ENCODE results near the gene ZFYVE27.

ZFYVE27 gene

DNA sequence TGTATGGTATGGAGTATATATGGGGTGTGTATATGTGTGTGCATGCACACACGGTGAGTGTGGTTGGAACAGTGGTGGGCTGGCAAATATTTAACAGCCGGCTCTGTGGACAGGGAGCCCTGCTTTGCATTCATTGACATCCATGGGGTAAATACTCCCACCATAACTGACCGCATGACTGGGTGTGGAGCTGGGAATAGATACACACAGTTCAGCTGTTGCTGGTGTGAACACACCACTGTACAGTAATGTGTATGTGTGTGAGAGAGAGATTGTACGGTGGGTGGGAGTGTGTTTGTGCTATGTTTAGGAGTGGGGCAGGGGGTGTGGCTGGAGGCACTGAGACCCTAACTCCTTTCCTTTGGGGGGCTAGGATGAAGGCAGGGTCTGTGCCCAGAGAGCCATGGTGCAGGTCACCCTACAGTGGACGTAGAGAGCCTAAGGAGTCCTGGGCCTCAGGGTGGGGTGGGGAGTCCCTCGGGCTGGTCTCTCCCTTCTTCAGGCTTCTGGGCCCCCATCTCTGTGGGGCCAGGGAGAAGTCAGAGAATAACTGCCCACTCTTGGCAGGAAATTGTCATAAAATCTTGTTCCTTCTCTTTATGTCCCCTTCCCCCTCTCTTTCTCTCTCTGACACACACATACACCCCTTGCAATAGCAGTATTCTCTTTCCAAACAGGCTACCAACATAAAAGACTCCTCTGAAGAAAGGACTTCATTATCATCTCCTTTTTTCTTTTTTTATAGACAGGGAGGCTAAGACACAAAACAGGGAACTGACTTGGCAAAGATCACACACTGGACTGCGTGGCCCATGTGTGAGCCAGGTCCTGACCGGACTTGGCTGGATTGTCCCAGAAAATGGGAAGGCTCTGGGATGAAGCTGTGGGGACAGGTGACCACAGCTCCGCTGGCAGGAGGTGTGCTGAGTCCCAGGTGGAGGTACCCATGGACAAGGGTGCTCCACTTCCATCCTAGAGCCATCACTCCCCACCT lies 31.7 kb downstream of the ZFYVE27 start:
- no peak for DNase-seq (ENCODE audit: low read depth in 2 of 2)

DNA sequence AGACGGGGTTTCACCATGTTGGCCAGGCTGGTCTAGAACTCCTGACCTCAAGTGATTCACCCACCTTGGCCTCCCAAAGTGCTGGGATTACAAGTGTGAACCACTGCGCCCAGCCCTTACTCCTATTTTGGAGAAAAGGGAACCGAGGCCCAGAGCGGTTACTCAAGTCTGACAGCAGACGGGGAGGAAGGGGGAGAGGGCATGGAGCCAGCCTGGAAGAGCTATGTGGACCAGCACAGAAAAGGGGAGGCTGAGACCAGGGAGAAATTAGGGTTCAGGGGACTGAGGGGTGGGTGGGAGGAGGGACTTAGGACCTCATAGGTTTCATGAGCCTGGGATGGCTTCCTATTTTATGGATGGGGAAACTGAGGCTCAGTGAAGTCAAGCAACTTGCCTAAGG lies 33.3 kb downstream of the ZFYVE27 start:
- DNase-seq (ENCODE audit: low read depth in 2 of 2) = no peak

DNA sequence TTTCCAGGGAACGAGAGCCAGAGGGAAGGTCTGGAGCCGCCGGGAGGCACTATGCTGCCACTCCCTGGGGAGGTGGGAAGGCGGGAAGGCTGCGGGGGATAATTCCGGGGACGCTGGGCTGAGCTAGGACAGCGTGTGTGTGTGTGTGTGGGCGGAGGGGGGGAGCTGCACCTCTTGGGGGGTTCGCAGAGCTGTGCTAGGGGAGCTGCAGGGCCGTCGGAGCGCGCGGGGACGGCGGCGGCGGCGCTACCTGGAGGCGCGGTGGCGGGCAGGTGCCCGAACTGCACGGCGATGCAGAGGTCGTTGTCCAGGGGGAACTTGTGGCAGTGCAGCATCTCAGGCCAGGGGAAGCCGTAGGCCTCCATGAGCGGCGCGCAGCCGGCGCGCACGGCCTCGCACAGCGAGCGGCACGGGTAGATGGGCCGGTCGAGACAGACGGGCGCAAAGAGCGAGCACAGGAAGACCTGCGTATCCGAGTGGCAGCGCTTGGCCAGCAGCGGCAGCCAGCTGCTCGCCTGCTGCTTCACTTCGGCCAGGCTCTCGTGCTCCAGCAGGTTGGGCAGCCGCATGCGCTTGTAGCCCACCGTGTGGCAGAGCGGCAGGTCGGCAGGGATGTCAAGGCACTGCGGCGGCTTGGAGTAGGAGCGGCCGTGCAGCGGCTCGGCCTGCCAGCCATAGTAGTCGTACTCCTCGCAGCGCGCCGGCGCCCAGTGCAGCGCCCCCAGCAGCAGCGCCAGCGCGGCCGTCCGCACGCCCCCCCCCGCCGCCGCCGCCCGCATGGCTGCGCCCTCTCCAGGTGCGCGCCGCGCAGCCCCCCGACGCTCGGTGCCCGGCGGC lies 34.3 kb downstream of the ZFYVE27 start:
- no peak for DNase-seq (ENCODE audit: low read depth in 2 of 2)

DNA sequence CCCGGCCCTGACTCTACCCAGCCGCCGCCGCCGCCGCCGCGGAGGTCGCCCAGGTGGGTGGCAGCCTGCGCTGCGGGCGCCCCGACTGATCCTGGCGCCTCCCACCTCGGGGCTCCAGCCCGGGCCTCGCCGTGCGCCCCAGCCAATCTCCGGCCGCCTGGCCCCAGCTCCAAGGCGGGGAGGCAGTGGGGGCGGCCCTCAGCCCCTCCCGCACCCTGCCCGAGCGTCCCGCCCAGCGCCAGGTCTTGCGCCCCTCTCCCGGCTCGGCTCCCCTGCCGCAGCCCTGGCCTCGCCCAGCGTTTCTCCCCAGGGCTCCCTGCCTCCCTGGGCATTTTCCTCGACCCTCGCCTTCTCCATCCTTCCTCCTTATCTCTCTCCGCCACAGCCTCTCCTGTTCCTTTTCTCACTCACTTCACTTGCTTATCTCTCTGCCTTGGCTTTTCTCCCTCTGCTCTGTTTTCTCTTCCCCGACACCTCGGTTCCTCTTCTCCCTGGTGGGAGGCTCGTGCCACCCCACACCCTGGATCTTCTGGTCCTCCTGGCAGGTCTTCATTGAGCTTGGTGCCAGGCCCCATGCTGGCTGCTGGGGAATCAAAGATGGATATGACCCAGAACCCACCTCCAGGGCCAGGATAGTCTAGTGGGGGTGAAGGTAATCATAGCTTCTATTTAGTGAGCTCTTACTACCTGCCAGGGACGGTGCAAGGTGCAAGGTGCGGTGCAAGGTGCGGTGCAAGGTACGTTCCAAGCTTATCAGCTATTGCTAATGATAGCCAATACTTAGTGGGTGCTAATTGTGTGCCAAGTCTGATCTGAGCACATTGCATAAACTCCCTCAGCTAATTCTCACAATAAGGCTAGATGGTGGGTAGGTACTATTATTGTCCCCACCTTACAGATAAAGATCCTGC lies 35.2 kb downstream of the ZFYVE27 start, which contains the start of gene SFRP5:
Gene SFRP5 (minus strand): TSS at position 87 of the 911 bp plus-strand sequence. CDS start 166 bp downstream, outside the sequence.
- no peak for DNase-seq (ENCODE audit: low read depth in 2 of 2)

DNA sequence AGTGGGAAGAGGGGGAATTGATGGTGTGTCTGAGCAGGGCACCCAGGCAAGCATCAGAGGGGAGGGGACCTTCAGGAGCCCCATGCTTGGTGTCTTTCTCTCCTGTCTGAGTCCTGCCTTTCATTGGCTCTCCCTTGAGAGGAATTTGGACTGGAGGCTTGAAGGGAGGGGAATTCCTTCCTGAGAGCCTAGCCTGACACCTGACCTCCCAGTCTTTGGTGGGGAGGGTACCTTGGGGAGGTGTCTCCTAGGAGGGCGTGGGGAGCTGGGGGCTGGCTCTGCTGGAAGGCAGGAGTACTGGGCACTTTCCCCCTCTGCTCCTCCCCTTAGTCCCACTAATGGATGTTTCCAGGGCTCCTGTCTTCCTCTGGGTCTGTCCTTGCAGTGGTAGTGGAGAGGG lies 36.2 kb downstream of the ZFYVE27 start:
- no peak for DNase-seq (ENCODE audit: low read depth in 2 of 2)

DNA sequence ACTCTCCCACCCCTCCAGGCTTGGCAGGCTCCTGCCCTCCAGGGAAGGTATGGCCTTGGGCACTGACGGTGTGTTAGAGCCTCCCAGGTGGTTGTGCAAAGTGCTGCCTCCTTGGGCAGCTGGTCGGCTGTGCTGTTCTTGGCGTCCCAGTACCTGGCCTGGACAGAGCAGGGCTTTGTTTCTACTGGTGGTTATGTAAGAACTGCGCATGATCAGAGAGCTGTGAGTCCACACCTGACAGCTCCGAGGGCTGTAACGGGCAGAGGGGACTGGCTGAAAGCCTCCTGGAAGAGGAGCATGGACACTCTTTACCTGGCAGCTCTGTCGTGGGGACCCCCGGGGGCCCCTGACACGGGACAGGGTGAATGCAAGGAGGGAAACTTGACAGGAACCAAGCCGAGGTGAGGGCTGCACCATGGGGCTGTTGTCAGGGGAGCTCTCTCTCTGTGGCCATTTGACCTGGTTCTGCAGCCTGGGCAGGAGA lies 37.9 kb downstream of the ZFYVE27 start:
- DNase-seq (ENCODE audit: low read depth in 2 of 2) = no peak

DNA sequence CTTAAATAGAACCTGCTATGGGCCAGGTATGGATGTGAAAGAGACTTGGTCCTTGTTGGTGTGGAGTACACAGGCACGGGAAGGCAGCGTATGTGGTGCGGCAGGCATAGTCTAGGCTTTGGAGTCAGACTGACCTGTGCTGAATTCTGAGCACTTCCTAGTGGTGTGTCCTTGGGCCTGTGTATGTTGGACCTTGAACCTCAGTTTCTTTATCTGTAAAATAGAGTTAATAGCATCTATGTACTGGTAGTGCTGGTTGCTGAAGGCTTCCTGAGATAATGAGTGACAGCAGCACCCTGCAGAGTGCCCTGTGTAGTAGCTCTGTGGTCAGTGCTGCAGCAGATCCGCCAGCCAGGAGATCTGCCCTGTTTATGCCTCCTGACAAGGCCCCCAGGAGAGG lies 40.2 kb downstream of the ZFYVE27 start:
- no peak for DNase-seq (ENCODE audit: low read depth in 2 of 2)

DNA sequence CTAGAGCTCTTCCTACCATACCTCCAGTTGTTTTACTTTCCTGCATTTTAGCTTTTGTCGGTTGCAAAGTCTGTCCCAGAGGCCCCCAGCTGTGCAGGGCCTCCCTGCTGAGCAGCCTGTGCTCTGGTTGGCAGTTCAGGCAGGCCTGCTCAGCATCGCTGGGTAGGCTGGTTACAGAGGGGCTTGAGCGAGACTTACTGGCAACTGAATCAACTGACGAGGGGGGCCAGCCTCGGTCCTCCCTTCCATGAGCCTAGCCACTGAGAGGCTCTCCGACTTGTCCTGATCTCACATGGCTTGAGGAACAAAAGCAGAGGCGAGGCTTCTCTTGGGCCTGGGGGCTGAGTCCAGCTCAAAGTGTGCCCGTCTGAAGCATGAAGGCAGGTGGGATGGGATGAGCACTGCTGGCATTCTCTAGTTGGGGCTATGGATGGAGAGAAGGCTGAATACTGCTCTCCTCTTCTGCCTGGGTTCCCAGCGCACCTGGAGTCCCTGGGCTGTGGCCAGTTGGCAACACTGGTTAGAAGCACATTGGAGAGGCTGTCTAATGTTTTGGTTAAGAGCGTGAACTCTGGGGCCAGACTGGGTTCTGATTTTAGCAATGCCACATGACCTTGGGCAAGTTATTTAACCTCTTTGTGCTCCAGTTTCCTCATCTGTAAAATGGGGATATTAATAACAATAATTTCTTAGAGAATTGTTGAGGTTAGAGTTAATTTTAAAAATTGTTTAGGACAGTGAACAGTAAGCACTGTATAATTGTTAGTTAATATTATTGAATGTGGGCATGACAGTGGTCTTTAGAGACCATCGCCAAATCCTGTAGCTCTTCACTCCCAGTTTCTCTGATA lies 41.7 kb downstream of the ZFYVE27 start:
- DNase-seq (ENCODE audit: low read depth in 2 of 2) = no peak

DNA sequence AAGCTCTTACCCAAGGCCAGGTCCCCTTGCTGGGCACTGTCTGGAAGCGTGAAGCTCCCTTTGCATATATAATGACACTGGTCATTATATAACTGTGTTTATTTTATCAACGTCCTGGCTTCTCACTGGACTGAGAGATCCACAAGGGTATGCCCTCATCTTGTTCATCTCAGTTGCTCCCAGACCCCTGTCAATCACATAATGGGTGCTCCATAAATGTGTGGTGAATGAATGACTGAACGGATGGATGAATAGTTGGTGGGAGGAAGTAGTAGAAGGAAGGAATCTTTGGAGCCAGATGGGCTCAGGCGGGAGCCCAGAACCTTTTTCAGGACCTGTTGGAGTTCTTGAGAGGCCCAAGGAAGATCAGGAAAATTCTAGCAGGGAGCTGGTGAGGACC lies 42.6 kb downstream of the ZFYVE27 start:
- DNase-seq (ENCODE audit: low read depth in 2 of 2) = no peak

DNA sequence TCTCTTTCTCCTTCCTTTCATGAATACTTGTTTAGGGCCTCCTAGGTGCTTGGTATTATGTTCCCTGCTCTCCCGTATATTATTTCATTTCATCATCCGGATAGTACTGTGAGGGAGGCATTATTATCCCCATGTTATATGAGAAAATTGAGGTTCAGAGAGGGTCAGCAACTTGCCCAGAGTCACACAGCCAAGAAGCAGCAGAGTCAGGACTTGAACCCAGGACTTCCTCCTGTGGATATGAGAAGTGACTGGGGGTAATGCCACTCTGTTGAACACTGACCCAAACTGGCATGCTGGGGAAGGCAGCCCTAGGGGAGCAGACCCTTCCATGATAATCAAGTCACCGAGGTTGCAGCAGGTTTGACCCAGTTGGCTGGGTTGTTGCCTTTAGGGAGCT lies 43.0 kb downstream of the ZFYVE27 start:
- DNase-seq (ENCODE audit: low read depth in 2 of 2) = no peak

DNA sequence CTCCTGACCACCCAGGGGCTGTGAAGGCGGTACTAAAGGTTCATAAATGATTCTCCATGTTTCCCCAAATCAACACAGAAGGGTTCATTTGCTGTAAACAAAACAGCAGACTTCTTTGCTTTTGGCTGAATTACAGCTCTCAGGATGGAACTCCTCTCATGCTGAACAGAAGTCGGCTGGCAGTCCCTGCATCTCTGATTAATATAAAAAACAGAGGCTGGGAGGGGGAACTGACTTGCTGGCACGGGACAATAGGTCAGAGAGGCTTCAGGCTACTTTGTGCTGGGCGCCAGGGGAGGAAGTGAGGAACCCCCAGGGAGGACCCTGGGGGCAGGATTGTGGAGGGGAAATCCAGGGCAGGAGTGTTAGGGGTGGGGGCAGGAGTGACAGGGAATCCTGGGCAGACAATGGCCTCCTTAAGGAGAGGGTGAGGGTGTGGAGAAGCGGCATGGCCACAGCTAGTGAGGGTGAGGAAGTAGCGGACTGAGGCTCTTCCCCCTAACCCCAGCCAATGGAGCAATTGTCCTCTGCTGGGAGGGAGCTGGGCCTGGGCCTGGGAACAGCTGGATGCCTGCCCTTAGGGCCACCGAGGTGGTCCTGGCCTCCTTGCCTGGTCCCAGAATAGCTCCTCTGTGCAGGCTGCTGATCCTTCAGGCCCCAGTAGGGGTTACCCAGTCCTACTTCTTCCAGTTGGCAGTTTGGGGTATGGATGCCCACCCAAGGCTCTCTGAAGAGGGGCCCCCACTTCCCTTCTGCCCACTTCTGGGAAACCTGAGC lies 44.1 kb downstream of the ZFYVE27 start:
- no peak for DNase-seq (ENCODE audit: low read depth in 2 of 2)

DNA sequence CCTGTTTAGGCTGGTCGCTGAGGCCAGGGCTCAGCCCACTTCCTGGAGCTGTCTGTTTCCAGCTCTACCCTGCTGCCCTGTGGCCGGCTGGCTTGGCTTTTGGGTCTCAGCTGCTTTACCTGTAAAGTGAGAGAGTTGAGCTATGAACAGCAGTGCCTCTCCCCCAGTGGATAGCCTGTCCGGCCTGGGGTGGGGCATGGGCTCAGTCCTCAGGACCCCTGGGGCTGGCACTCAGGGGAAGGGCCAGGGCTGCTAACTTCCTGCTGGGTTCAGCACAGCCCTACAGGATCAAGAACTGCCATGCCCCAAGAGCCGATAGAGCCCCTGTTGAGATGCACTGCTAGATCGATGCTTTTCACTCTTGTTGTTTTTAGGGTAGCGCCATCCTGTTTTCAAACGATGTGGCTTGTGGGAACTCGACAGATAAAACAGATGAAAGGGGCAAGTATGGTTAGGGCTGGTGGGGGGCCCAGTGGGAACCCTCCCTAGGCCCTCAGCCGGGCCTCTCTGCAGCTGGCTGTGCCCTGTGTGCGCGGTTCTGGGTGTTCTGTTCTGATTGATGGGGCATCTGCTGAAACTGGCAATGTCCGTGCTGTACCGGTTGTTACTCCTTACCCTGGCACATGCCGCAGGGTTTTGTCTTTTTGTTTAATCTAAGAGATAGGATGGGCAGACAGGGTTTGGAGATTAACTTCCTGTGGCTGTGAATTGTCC lies 44.8 kb downstream of the ZFYVE27 start:
- no peak for DNase-seq (ENCODE audit: low read depth in 2 of 2)

DNA sequence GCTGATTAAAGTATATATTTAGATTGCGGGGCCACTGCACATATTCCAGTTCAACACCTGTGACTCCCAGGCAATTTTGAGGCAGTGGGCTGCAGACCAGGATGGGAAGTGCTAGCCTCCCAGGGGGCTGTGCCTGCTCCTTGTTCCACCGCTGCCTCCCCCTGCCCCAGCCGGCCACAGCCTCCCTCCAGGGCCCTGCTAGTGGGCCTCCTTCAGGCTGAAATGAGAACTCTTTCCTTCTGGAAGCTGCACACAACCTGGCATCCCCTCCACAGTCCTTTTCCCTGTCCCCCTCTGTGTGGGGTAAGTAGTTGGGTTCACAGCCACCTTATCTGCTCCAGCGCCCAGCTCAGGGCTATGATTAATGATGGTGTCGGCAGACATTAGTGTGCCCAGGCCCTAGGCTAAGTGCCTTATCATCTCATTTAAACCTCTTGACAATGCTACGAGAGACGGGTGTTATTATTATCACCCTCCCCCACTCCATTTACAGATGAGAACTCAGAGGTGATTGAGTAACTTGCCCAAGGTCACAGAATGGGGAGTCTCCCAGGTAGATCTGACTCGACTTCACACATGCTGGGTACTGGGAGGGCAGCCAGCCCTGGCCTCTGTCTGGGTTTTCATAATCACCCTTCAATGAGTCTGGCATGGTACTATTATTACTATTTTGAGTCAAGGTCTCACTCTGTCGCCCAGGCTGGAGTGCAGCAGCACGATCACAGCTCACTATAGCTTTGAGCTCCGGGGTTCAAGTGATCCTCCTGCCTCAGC lies 45.7 kb downstream of the ZFYVE27 start:
- no peak for DNase-seq (ENCODE audit: low read depth in 2 of 2)

DNA sequence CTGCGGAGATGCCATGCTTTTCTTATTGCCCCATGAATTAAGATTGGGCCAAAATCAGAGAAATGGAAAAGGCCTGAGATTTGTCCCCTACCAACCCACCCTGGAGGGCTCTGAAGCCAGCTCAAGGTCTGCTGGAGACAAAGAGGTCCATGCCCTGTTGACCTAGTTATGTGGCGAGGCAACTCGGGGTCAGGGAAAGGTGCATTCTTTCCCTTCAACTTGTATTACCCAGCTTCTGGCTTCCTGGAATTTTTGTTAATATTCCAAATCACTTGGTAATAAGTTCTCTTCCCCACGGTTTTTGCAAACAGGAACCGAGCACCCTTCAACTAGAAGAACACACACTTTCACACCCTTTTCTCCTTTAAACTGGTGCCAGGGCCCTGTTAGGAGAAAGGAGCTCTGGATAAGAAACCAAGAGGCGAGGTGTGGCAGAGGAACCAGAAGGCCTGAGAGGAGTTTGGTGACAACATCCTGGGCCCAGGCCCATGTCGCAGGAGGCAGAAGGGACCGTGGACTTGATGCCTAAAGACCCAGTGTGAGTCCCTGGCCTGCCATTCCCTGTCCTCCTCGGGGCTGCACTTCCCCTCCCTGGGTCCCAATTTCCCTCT lies 47.4 kb downstream of the ZFYVE27 start:
- DNase-seq (ENCODE audit: low read depth in 2 of 2) = no peak

DNA sequence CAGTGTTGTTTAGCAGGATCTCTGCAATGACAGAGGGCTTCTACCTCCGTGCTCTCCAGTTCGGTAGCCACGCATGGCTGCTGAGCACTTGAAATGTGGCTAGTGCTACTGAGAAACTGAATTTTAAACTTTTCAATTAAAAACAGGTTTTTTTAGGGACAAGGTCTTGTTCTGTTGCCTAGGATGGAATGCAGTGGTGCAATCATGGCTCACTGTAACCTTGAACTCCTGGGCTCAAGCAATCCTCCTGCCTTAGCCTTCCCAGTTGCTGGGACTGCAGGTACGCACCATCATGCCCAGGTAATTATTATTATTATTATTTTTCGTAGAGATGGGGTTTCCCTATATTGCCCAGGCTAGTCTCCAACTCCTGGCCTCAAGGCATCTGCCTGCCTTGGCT lies 48.3 kb downstream of the ZFYVE27 start:
- DNase-seq (ENCODE audit: low read depth in 2 of 2) = no peak

DNA sequence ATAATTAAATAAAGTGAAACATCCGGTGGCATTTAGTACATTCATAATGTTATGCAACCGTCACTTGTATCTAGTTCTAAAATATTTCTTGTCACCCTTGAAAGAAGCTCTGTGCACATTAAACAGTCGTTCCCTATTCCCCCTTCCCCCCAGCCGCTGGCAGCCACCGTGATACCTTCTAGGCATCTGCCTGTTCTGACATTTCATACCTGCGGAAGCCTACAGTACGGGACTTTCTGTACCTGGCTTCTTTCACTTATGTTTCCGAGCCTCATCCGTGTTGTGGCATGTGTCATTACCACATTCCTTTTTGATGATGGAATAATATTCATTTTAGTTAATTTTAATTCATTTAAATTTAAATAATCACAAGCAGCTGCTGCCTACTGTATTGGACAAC lies 48.8 kb downstream of the ZFYVE27 start:
- DNase-seq (ENCODE audit: low read depth in 2 of 2) = no peak

DNA sequence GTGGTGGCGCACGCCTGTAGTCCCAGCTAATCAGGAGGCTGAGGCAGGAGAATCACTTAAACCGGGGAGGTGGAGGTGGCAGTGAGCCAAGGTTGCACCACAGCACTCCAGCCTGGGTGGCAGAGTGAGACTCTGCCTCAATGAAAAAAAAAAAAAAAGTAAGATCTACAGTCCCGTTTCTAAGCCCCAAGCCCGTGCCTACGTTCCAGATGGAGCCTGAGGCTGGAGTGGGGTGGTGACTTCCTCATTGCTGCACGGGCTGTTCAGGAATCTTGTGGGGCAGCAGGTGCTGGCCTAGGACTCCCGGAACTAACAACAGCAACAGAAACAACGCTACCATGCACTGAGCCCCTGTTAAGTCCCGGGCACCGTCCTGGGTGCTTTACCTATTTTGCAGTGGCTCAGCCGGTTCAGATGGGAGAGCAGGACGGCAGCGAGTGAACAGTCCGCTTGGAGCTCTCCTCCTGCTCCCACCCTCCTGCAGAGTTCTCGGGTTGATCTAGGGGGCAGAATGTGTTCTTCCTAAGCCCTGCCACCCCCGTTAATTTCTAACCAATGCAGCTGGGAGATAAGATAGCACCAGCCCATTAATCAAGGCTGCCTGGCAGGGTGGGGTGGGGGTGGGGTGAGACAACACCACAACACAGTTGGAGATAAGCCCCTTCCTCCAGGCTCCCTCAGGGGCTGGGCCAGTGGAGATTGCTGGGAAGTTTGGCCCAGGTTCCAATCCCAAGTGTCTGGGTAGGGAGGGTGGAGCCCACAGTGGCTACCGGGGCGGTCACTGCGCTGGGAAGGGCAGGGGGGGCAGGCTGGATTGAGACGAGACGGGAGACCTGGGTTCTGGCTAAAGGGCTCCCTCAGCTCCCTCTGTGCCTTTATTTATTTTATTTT lies 51.9 kb downstream of the ZFYVE27 start:
- DNase-seq (ENCODE audit: low read depth in 2 of 2) = no peak
